GM23338 (cell line): ENCODE measurements around the gene PTTG1IP. TPM values are rescaled to one million over a fixed set of nuclear protein-coding genes. Genes with fewer than 3 reads are reported as not detected.
"Not testable (repeated sequence)": the region's sequence is repeated elsewhere in the genome, so short reads cannot be mapped to it uniquely, and the experiment has no call there.

ENCODE experiments used
- ATAC-seq: fragments of 200-7000 bp; cut with Tn5 transposase; 3 replicates; pipeline ENCODE4 v1.9.1; 2020
- DNase-seq: peaks from one replicate; pipeline ENCODE4 v3.0.0-alpha.2; 2015; ENCODE audit warnings: low spot score
- H2AFZ ChIP-seq: fragments of 200-600 bp; sonication (generic); 2 replicates; pipeline ENCODE4 v1.8.0; 2016; ENCODE audit warnings: antibody characterized with exemption, mild to moderate bottlenecking, moderate library complexity
- H3F3A ChIP-seq: fragments of 200-600 bp; sonication (generic); replicated peaks from 2 replicates; pipeline ENCODE4 v1.8.0; 2017; ENCODE audit warnings: antibody characterized with exemption, mixed run types, low read depth
- H3K27ac ChIP-seq: fragments of 200-600 bp; sonication (generic); 2 replicates; pipeline ENCODE4 v1.6.1; 2016; ENCODE audit warnings: low read depth
- H3K27me3 ChIP-seq: fragments of 200-600 bp; sonication (generic); 2 replicates; pipeline ENCODE4 v1.8.0; 2016; ENCODE audit warnings: mild to moderate bottlenecking, mixed run types, moderate library complexity; ENCODE audit not compliant: insufficient read depth
- H3K36me3 ChIP-seq: fragments of 200-600 bp; sonication (generic); 2 replicates; pipeline ENCODE4 v1.8.0; 2016; ENCODE audit warnings: mild to moderate bottlenecking; ENCODE audit not compliant: insufficient read depth
- H3K4me1 ChIP-seq: fragments of 200-600 bp; sonication (generic); 2 replicates; pipeline ENCODE4 v1.8.0; 2016; ENCODE audit warnings: mild to moderate bottlenecking, moderate library complexity; ENCODE audit not compliant: insufficient read depth
- H3K4me2 ChIP-seq: fragments of 200-600 bp; sonication (generic); 2 replicates; pipeline ENCODE4 v1.7.1; 2017; ENCODE audit warnings: mixed run types
- H3K4me3 ChIP-seq: fragments of 200-600 bp; sonication (generic); 2 replicates; pipeline ENCODE4 v1.6.1; 2016; ENCODE audit warnings: mixed run types
- H3K79me2 ChIP-seq: fragments of 200-600 bp; sonication (generic); replicated peaks from 2 replicates; pipeline ENCODE4 v1.8.0; 2017; ENCODE audit warnings: mild to moderate bottlenecking; ENCODE audit not compliant: insufficient read depth
- H3K9me2 ChIP-seq: fragments of 200-600 bp; sonication (generic); 2 replicates; pipeline ENCODE4 v1.8.0; 2017; ENCODE audit not compliant: insufficient read depth
- H4K20me1 ChIP-seq: fragments of 200-600 bp; sonication (generic); replicated peaks from 2 replicates; pipeline ENCODE4 v1.8.0; 2017; ENCODE audit warnings: mild to moderate bottlenecking; ENCODE audit not compliant: insufficient read depth
- H3K27ac Mint-ChIP-seq: 2 replicates; pipeline ENCODE4 v1.8.0; 2020; ENCODE audit warnings: inconsistent platforms, mild to moderate bottlenecking, moderate library complexity, mixed read lengths
- H3K27me3 Mint-ChIP-seq: 3 replicates; pipeline ENCODE4 v1.8.0; 2022; ENCODE audit warnings: low read depth, mild to moderate bottlenecking, moderate library complexity, mixed read lengths, inconsistent platforms; ENCODE audit not compliant: insufficient read depth, poor library complexity
- H3K36me3 Mint-ChIP-seq: 3 replicates; pipeline ENCODE4 v1.8.0; 2021; ENCODE audit warnings: low read depth, mild to moderate bottlenecking, inconsistent platforms, moderate library complexity, mixed read lengths
- H3K4me1 Mint-ChIP-seq: 3 replicates; pipeline ENCODE4 v1.8.0; 2020; ENCODE audit warnings: mild to moderate bottlenecking, inconsistent platforms, mixed read lengths
- H3K4me3 Mint-ChIP-seq: 3 replicates; pipeline ENCODE4 v1.8.0; 2021; ENCODE audit warnings: moderate library complexity, mild to moderate bottlenecking, inconsistent platforms, mixed read lengths
- H3K9me3 Mint-ChIP-seq: 3 replicates; pipeline ENCODE4 v1.8.0; 2020; ENCODE audit warnings: moderate library complexity, mild to moderate bottlenecking, inconsistent platforms, mixed read lengths
- CTCF ChIP-seq, 2 experiments: fragments of 200-600 bp in 1 of 2; sonication (generic) in 1 of 2; conservative IDR thresholded peaks; 2 replicates each; pipeline versions ENCODE4 v1.5.1 to v1.6.1; 2016 to 2017; ENCODE audit warnings: antibody characterized with exemption in 2 of 2, low read depth in 2 of 2, mild to moderate bottlenecking in 2 of 2, moderate library complexity in 1 of 2
- EZH2 ChIP-seq: fragments of 200-600 bp; sonication (generic); IDR thresholded peaks from one replicate; pipeline ENCODE4 v1.8.0; 2017; ENCODE audit warnings: antibody characterized with exemption, mild to moderate bottlenecking, low read depth; ENCODE audit not compliant: unreplicated experiment
- EZH2phosphoT487 ChIP-seq: fragments of 200-600 bp; sonication (generic); IDR thresholded peaks from one replicate; pipeline ENCODE4 v1.8.1; 2018; ENCODE audit warnings: antibody characterized with exemption; ENCODE audit not compliant: unreplicated experiment
- JUNB ChIP-seq: IDR thresholded peaks from one replicate; pipeline ENCODE4 v1.6.1; 2016; ENCODE audit warnings: antibody characterized with exemption; ENCODE audit not compliant: unreplicated experiment
- NANOG ChIP-seq: IDR thresholded peaks from 2 replicates; pipeline ENCODE4 v1.6.1; 2016; ENCODE audit warnings: antibody characterized with exemption, borderline replicate concordance
- REST ChIP-seq: IDR thresholded peaks from one replicate; pipeline ENCODE4 v1.6.1; 2018; ENCODE audit warnings: antibody characterized with exemption; ENCODE audit not compliant: unreplicated experiment
- STAT1 ChIP-seq: IDR thresholded peaks from one replicate; pipeline ENCODE4 v1.6.1; 2016; ENCODE audit warnings: antibody characterized with exemption; ENCODE audit not compliant: unreplicated experiment
- ZNF114 ChIP-seq: fragments of 250-450 bp; sonication (Bioruptor Pico); IDR thresholded peaks from 2 replicates; pipeline ENCODE4 v1.5.0; 2020; ENCODE audit warnings: mild to moderate bottlenecking, moderate library complexity
- ZNF331 ChIP-seq: fragments of 250-450 bp; sonication (Bioruptor Pico); IDR thresholded peaks from 2 replicates; pipeline ENCODE4 v1.5.0; 2020; ENCODE audit warnings: low read depth, mild to moderate bottlenecking, moderate library complexity
- ZNF462 ChIP-seq: fragments of 250-450 bp; sonication (Bioruptor Pico); IDR thresholded peaks from 2 replicates; pipeline ENCODE4 v1.5.0; 2020; ENCODE audit warnings: mild to moderate bottlenecking, moderate library complexity
- polyA plus RNA-seq: library from polyadenylated mRNA; unstranded; fragments of >200 nt; fragmentation: Nextera tagmentation; extraction: Ambion mirVana; gene quantifications from 2 replicates; pipeline ENCODE4 v1.2.1, GENCODE V29; 2016
- total RNA-seq: library from RNA; depleted of rRNA; stranded (reverse); fragments of >200 nt; shearing (Covaris generic); gene quantifications from 2 replicates; pipeline ENCODE4 v1.2.3, GENCODE V29; 2014

Gene PTTG1IP
- total and polyA plus RNA-seq, 2 experiments from 2014 or later, result 99.9 to 172 TPM

- not testable (repeated sequence) for H3K9me3 Mint-ChIP-seq, H3K36me3 Mint-ChIP-seq, H3K4me1 ChIP-seq, H3K4me3 Mint-ChIP-seq, H3K27ac Mint-ChIP-seq, H3K79me2 ChIP-seq, H3K4me2 ChIP-seq, H3F3A ChIP-seq, H3K27ac ChIP-seq, DNase-seq, H3K9me2 ChIP-seq, H3K4me3 ChIP-seq, H3K4me1 Mint-ChIP-seq, H2AFZ ChIP-seq, ATAC-seq, H3K36me3 ChIP-seq, H4K20me1 ChIP-seq
- H3K27me3 Mint-ChIP-seq, result peaks cover 38% of the 10 kb centered on the region
- peaks cover 11% of the 10 kb centered on the region; the same call in 1 of the 2 replicates for H3K27me3 ChIP-seq
Measured at GRCh38 chr21:44912506-44913412, 39.3 kb upstream of the PTTG1IP start.

- H3K4me1 ChIP-seq, result no peaks in the 10 kb centered on the region
- H2AFZ ChIP-seq, result no peak overlapping the region
- TF ChIP-seq ZNF114 (no peak), JUNB (no peak), ZNF331 (no peak), ZNF462 (no peak), STAT1 (no peak), EZH2phosphoT487 (no peak), NANOG (no peak), EZH2 (no peak), CTCF (conservative IDR thresholded peaks at IDR 0.05; ENCODE audit: low read depth in 2 of 2) (no peak), REST (no peak)
Measured at GRCh38 chr21:44912158-44912473, 38.6 kb upstream of the PTTG1IP start.

More at GRCh38 chr21:44912158-44912473, 38.6 kb upstream of the PTTG1IP start:
- ATAC-seq (no peak), DNase-seq (no peak)
- no peaks in the 10 kb centered on the region for H3K79me2 ChIP-seq
- no peaks in the 10 kb centered on the region for H4K20me1 ChIP-seq
- H3K36me3 Mint-ChIP-seq, result no peaks in the 10 kb centered on the region
- H3F3A ChIP-seq, result no peaks in the 10 kb centered on the region
- H3K27me3 Mint-ChIP-seq, result peaks cover 37% of the 10 kb centered on the region
- no peak overlapping the region for H3K4me2 ChIP-seq
- H3K4me3 Mint-ChIP-seq, result no peak overlapping the region
- no peak overlapping the region for H3K27ac ChIP-seq
- H3K9me2 ChIP-seq, result no peaks in the 10 kb centered on the region
- peaks cover 8% of the 10 kb centered on the region for H3K4me1 Mint-ChIP-seq
- no peaks in the 10 kb centered on the region for H3K9me3 Mint-ChIP-seq
- H3K27ac Mint-ChIP-seq, result no peak overlapping the region
- no peaks in the 10 kb centered on the region for H3K36me3 ChIP-seq
- H3K27me3 ChIP-seq, result peaks cover 4% of the 10 kb centered on the region; the same call in 1 of the 2 replicates
- H3K4me3 ChIP-seq, result no peak overlapping the region
